ENCODE measurements around the gene TNFAIP1. TPM values are rescaled to one million over a fixed set of nuclear protein-coding genes. Genes with fewer than 3 reads are reported as not detected.

Gene TNFAIP1
- total RNA-seq, 4 donors from 2014 or later = 51.5 to 81.3 (median 66.4) TPM

GRCh38 chr17:28390141-28390540 lies 54.6 kb downstream of the TNFAIP1 start:
- Histone ChIP-seq H3K27ac (no peak overlapping the region), H3K27me3 (no peaks in the 10 kb centered on the region), H3K9me3 (no peaks in the 10 kb centered on the region), H3K4me3 (no peak overlapping the region), H3K36me3 (peaks cover 50% of the 10 kb centered on the region), H3K4me1 (peaks cover 7% of the 10 kb centered on the region)
- TF ChIP-seq EP300 (IDR thresholded peaks at IDR 0.05) = no peak
- TF ChIP-seq POLR2AphosphoS5 (IDR thresholded peaks at IDR 0.05) = no peak
- TF ChIP-seq, protein P1, sequence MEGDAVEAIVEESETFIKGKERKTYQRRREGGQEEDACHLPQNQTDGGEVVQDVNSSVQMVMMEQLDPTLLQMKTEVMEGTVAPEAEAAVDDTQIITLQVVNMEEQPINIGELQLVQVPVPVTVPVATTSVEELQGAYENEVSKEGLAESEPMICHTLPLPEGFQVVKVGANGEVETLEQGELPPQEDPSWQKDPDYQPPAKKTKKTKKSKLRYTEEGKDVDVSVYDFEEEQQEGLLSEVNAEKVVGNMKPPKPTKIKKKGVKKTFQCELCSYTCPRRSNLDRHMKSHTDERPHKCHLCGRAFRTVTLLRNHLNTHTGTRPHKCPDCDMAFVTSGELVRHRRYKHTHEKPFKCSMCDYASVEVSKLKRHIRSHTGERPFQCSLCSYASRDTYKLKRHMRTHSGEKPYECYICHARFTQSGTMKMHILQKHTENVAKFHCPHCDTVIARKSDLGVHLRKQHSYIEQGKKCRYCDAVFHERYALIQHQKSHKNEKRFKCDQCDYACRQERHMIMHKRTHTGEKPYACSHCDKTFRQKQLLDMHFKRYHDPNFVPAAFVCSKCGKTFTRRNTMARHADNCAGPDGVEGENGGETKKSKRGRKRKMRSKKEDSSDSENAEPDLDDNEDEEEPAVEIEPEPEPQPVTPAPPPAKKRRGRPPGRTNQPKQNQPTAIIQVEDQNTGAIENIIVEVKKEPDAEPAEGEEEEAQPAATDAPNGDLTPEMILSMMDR (IDR thresholded peaks at IDR 0.05) = no peak
- no peak for TF ChIP-seq POLR2A (IDR thresholded peaks at IDR 0.05)
- 92% methylated on average over 1 of the region's 1 CpG for WGBS
- DNase-seq (ENCODE audit: low spot score in 2 of 2) = no peak

DNA sequence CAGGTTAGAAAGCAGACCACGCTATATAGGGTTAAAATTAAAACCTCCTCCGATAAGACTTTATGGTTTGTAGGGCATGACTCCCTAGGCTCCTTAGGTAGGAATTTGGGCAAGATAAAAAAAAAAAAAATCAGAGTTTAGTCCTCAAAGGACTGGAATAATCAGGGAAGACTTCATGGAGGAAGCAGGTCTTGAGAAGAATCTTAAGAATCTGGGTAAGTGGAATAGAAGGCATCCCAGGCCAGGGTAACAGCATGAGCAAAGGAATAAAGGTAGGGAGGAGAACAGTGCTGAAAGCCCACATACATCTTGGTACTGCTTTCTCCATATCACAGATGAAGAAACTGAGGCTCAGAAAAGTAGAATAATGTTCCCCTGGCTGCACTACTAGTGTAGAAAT lies 55.0 kb downstream of the TNFAIP1 start:
- Histone ChIP-seq H3K4me3 (no peak overlapping the region), H3K4me1 (peaks cover 3% of the 10 kb centered on the region), H3K9me3 (no peaks in the 10 kb centered on the region), H3K27me3 (no peaks in the 10 kb centered on the region), H3K36me3 (peaks cover 54% of the 10 kb centered on the region), H3K27ac (no peak overlapping the region)
- no peak for DNase-seq (ENCODE audit: low spot score in 2 of 2)
- TF ChIP-seq, protein P1 (IDR thresholded peaks at IDR 0.05) = no peak
- no peak for TF ChIP-seq EP300 (IDR thresholded peaks at IDR 0.05)
- TF ChIP-seq POLR2AphosphoS5 (IDR thresholded peaks at IDR 0.05) = no peak
- no peak for TF ChIP-seq POLR2A (IDR thresholded peaks at IDR 0.05)
- 87% methylated on average over 2 of the region's 2 CpGs for WGBS

DNA sequence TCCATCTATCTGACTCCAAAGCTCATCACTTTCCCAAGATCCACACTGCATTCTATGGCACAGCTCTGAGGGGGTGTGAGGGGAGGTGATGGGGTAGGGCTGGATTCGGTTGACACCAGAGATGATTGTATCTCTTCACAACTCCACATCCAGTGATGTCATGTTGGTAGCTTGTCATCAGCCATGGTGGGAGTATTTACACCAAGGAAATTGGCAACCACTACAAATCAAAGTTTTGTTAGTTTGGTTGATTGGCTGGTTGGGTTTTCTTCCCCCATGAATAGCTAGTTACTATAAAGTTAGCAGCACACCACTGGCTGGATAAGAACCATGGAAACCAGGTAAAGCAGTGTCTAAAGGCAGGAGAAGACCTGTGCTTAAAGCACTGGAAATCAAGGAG lies 55.4 kb downstream of the TNFAIP1 start:
- Histone ChIP-seq H3K4me3 (no peak overlapping the region), H3K4me1 (no peaks in the 10 kb centered on the region), H3K27ac (no peak overlapping the region), H3K27me3 (no peaks in the 10 kb centered on the region), H3K36me3 (peaks cover 58% of the 10 kb centered on the region), H3K9me3 (no peaks in the 10 kb centered on the region)
- WGBS = 94% methylated on average over 1 of the region's 1 CpG
- no peak for DNase-seq (ENCODE audit: low spot score in 2 of 2)
- TF ChIP-seq POLR2A (IDR thresholded peaks at IDR 0.05) = no peak
- no peak for TF ChIP-seq POLR2AphosphoS5 (IDR thresholded peaks at IDR 0.05)
- TF ChIP-seq, protein P1 (IDR thresholded peaks at IDR 0.05) = no peak
- no peak for TF ChIP-seq EP300 (IDR thresholded peaks at IDR 0.05)

DNA sequence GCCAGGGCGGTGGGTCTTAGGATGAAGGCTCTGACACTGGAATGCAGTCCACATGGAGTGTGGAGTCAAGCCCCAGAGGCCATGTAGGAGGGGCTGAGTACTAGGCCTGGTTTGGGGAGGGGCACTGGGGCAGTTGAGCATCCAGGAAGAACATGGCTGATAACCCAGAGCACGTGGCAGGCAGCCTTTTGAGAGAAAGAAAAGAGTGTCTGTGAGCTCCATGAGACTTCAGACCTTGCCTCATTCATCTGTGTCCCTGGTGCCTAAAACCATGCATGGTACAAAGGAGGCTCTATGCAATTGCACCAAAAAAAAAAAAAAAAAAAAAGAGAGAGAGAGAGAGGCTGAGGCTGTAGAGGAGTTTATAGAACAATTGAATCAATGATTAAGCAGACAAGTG lies 55.8 kb downstream of the TNFAIP1 start:
- Histone ChIP-seq H3K4me3 (no peak overlapping the region), H3K4me1 (no peaks in the 10 kb centered on the region), H3K27ac (no peak overlapping the region), H3K9me3 (no peaks in the 10 kb centered on the region), H3K27me3 (no peaks in the 10 kb centered on the region), H3K36me3 (peaks cover 62% of the 10 kb centered on the region)
- WGBS = 46% methylated on average over 2 of the region's 2 CpGs
- TF ChIP-seq POLR2AphosphoS5 (IDR thresholded peaks at IDR 0.05) = no peak
- no peak for TF ChIP-seq POLR2A (IDR thresholded peaks at IDR 0.05)
- TF ChIP-seq, protein P1 (IDR thresholded peaks at IDR 0.05) = no peak
- no peak for TF ChIP-seq EP300 (IDR thresholded peaks at IDR 0.05)
- no peak for DNase-seq (ENCODE audit: low spot score in 2 of 2)

GRCh38 chr17:28392491-28392890 lies 56.9 kb downstream of the TNFAIP1 start:
- H3K36me3 ChIP-seq = peaks cover 67% of the 10 kb centered on the region
- TF ChIP-seq EP300 (IDR thresholded peaks at IDR 0.05) (no peak), POLR2AphosphoS5 (IDR thresholded peaks at IDR 0.05) (no peak), POLR2A (IDR thresholded peaks at IDR 0.05) (no peak)
- TF ChIP-seq, protein P1 (IDR thresholded peaks at IDR 0.05) = no peak
- WGBS = 79% methylated on average over 10 of the region's 10 CpGs

More at GRCh38 chr17:28392491-28392890, 56.9 kb downstream of the TNFAIP1 start:
- H3K9me3 ChIP-seq = no peaks in the 10 kb centered on the region
- no peak overlapping the region for H3K4me3 ChIP-seq
- H3K27ac ChIP-seq = no peak overlapping the region
- no peak for DNase-seq (ENCODE audit: low spot score in 2 of 2)
- no peaks in the 10 kb centered on the region for H3K27me3 ChIP-seq
- no peaks in the 10 kb centered on the region for H3K4me1 ChIP-seq
